ENCODE data around the gene DGCR6L. TPM values are rescaled to one million over a fixed set of nuclear protein-coding genes. Genes with fewer than 3 reads are reported as not detected.
"Not testable (repeated sequence)": the region's sequence is repeated elsewhere in the genome, so short reads cannot be mapped to it uniquely, and the experiment has no call there.

DGCR6L gene
- total and polyA plus RNA-seq, 2 of the 4 experiments (the other 2 are of a cell fraction): 65.4 to 80.4 TPM

- dilution Hi-C loops (cut with HindIII; ENCODE audit: low sequenced_read_pairs, unreplicated experiment); H3K56ac ChIP-seq (ENCODE audit: extremely low read depth, insufficient read depth, low read length); POLR2A ChIA-PET (ENCODE audit: unreplicated experiment); H2BK5ac ChIP-seq (ENCODE audit: low read depth, low read length, poor library complexity, severe bottlenecking); H3K4me2 ChIP-seq (ENCODE audit: low read depth, low read length); in situ Hi-C loops (cut with MboI; ENCODE audit: low sequenced_read_pairs); H3K4me3 ChIP-seq (ENCODE audit: insufficient read depth, low read depth, low read length); H2BK120ac ChIP-seq (ENCODE audit: low read depth, low read length); H3K4ac ChIP-seq (ENCODE audit: low read depth, low read length); DNase-seq; H3K36me3 ChIP-seq (ENCODE audit: control insufficient read depth, insufficient read depth, low read length); intact Hi-C loops (cut with micrococcal nuclease); H2AK9ac ChIP-seq (replicated peaks; ENCODE audit: low read depth, low read length, poor library complexity); H3K9me1 ChIP-seq (ENCODE audit: insufficient read depth, low read length); H4K5ac ChIP-seq (ENCODE audit: low read depth, low read length); H3K9ac ChIP-seq (ENCODE audit: low read depth, low read length); H4K20me1 ChIP-seq (ENCODE audit: insufficient read depth, low read length); H3K27ac ChIP-seq (ENCODE audit: insufficient read depth, low read length); BruUV-seq (replicated peaks); H3K18ac ChIP-seq (ENCODE audit: low read depth, low read length); ATAC-seq (ENCODE audit: low read depth); H2AFZ ChIP-seq (replicated peaks; ENCODE audit: low read length, poor library complexity); H2AK5ac ChIP-seq (ENCODE audit: low read depth, low read length); H3K4me1 ChIP-seq (ENCODE audit: control insufficient read depth, insufficient read depth, low read length); H3K23ac ChIP-seq (ENCODE audit: low read depth, low read length); H2BK15ac ChIP-seq (ENCODE audit: low read depth, low read length); H2BK20ac ChIP-seq (ENCODE audit: low read depth, low read length); H4K8ac ChIP-seq (ENCODE audit: low read depth in 2 of 2, low read length in 2 of 2); H3K79me1 ChIP-seq (ENCODE audit: low read depth in 1 of 2, low read length in 2 of 2); CTCF ChIA-PET; H3K9me3 ChIP-seq (ENCODE audit: control insufficient read depth, insufficient read depth, low read length); H4K91ac ChIP-seq (ENCODE audit: insufficient read depth, low read depth, low read length); H3K14ac ChIP-seq (replicated peaks; ENCODE audit: low read depth, low read length): not testable (repeated sequence)
- H3K27me3 ChIP-seq (ENCODE audit: control insufficient read depth, insufficient read depth, low read length): peaks cover 14% of the 10 kb centered on the region
- no CpG with 5 or more reads among the region's 9 CpGs for WGBS, 2 experiments (ENCODE audit: extremely low coverage in 2 of 2, insufficient read length in 1 of 2)
Observed at GRCh38 chr22:20281473-20281872, 38.4 kb downstream of the DGCR6L start.
